ENCODE measurements around the gene MON2.

DNA sequence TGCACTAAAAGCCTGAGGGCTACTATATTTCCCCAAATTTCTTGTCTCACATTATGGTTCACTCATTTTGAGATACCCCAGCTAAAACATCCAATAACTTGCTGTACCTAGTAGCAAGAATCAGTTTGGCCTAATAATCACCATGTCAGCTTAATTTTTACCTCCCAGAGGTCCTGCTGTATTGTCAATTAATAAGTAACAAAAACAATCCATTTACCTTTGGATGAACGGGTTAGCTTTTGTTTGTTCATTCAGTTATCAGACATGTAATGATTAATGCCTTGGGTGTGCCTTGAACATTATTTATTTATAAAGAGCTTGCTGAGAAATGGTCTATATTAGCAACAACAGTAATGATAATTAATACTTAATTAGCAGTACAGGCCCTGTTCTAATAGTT, 57.0 kb downstream of the MON2 start:
- TF ChIP-seq SIN3A (IDR thresholded peaks at IDR 0.05; ENCODE audit: borderline replicate concordance, insufficient read depth, low read depth, low read length): no peak
- TF ChIP-seq, protein P1, sequence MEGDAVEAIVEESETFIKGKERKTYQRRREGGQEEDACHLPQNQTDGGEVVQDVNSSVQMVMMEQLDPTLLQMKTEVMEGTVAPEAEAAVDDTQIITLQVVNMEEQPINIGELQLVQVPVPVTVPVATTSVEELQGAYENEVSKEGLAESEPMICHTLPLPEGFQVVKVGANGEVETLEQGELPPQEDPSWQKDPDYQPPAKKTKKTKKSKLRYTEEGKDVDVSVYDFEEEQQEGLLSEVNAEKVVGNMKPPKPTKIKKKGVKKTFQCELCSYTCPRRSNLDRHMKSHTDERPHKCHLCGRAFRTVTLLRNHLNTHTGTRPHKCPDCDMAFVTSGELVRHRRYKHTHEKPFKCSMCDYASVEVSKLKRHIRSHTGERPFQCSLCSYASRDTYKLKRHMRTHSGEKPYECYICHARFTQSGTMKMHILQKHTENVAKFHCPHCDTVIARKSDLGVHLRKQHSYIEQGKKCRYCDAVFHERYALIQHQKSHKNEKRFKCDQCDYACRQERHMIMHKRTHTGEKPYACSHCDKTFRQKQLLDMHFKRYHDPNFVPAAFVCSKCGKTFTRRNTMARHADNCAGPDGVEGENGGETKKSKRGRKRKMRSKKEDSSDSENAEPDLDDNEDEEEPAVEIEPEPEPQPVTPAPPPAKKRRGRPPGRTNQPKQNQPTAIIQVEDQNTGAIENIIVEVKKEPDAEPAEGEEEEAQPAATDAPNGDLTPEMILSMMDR (IDR thresholded peaks at IDR 0.05): no peak
- no peak for TF ChIP-seq REST (IDR thresholded peaks at IDR 0.05; ENCODE audit: insufficient read depth in 1 of 2, low read depth in 2 of 2, low read length in 1 of 2)
- TF ChIP-seq POLR2AphosphoS5 (IDR thresholded peaks at IDR 0.05; ENCODE audit: low read depth, low read length): no peak
- no peak for TF ChIP-seq TCF7L2 (IDR thresholded peaks at IDR 0.05; ENCODE audit: low read depth, low read length)
